GM10266 (cell line): ENCODE data around the gene CCDC30.

Experiments
- DNase-seq: peaks from one replicate; pipeline ENCODE4 v3.0.0; 2012; ENCODE audit errors: extremely low spot score
- TF ChIP-seq, protein P1 (sequence below): IDR thresholded peaks from 2 replicates; pipeline ENCODE4 v1.5.1; 2012; ENCODE audit warnings: mild to moderate bottlenecking, low read depth; ENCODE audit not compliant: control insufficient read depth, insufficient read depth; ENCODE audit errors: missing control alignments

CCDC30 gene

GRCh38 chr1:42529724-42530181 lies 66.7 kb downstream of the CCDC30 start:
- TF ChIP-seq, protein P1, sequence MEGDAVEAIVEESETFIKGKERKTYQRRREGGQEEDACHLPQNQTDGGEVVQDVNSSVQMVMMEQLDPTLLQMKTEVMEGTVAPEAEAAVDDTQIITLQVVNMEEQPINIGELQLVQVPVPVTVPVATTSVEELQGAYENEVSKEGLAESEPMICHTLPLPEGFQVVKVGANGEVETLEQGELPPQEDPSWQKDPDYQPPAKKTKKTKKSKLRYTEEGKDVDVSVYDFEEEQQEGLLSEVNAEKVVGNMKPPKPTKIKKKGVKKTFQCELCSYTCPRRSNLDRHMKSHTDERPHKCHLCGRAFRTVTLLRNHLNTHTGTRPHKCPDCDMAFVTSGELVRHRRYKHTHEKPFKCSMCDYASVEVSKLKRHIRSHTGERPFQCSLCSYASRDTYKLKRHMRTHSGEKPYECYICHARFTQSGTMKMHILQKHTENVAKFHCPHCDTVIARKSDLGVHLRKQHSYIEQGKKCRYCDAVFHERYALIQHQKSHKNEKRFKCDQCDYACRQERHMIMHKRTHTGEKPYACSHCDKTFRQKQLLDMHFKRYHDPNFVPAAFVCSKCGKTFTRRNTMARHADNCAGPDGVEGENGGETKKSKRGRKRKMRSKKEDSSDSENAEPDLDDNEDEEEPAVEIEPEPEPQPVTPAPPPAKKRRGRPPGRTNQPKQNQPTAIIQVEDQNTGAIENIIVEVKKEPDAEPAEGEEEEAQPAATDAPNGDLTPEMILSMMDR, result no peak
- DNase-seq, result no peak

GRCh38 chr1:42531043-42531442 lies 68.0 kb downstream of the CCDC30 start:
- TF ChIP-seq, protein P1, result no peak
- DNase-seq, result no peak

- TF ChIP-seq, protein P1, result no peak
- no peak for DNase-seq
These were observed 70.2 kb downstream of the CCDC30 start for GRCh38 chr1:42533101-42533863.

GRCh38 chr1:42541104-42541503 lies 78.0 kb downstream of the CCDC30 start:
- TF ChIP-seq, protein P1, result no peak
- DNase-seq, result no peak

GRCh38 chr1:42551180-42551579 lies 88.1 kb downstream of the CCDC30 start:
- DNase-seq, result no peak
- TF ChIP-seq, protein P1, result no peak

GRCh38 chr1:42551590-42551989 lies 88.5 kb downstream of the CCDC30 start:
- DNase-seq, result no peak
- TF ChIP-seq, protein P1, result no peak

DNA sequence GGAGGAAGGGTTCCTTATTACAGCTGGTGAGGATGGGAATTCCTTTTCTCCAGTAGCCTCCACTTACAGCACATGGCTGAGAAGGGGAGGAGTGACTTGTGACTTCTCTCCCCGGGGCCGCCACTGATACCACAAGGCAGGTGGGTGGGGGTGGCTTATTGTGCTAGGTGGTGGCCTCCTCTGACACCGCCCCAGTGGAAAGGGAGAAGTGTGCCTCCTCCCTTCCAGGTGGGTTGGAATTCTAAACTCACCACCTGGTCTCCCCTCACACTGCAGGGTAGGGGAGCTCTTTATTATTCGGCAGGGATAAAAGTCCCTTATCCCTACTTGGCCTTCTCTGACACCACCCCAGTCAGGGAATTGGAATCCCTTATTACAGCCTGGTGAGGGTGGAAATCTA lies 89.5 kb downstream of the CCDC30 start:
- TF ChIP-seq, protein P1, result no peak
- DNase-seq, result no peak
